SU-DHL-6 (cell line): ENCODE measurements around the gene BOLL.

ENCODE experiments used
- H2AFZ ChIP-seq: fragments of 200-600 bp; sonication (generic); 2 replicates; pipeline ENCODE4 v1.6.1; 2014; ENCODE audit warnings: low read depth, mild to moderate bottlenecking, moderate library complexity, mixed read lengths, antibody characterized with exemption, low read length; ENCODE audit not compliant: severe bottlenecking
- H3F3A ChIP-seq: fragments of 200-600 bp; shearing (Covaris generic); 2 replicates; pipeline ENCODE4 v1.6.0; 2016; ENCODE audit warnings: antibody characterized with exemption, mild to moderate bottlenecking; ENCODE audit not compliant: insufficient read depth
- H3K27ac ChIP-seq: fragments of 200-600 bp; sonication (generic); 2 replicates; pipeline ENCODE4 v1.5.1; 2016; ENCODE audit warnings: low read depth, mild to moderate bottlenecking, low read length, moderate library complexity, mixed read lengths
- H3K27me3 ChIP-seq: fragments of 200-600 bp; sonication (generic), shearing (Covaris generic); 2 replicates; pipeline ENCODE4 v1.6.0; 2014; ENCODE audit warnings: mild to moderate bottlenecking, low read length
- H3K36me3 ChIP-seq: fragments of 200-600 bp; sonication (generic); 2 replicates; pipeline ENCODE4 v1.6.1; 2014; ENCODE audit warnings: mild to moderate bottlenecking, low read length, mixed read lengths
- H3K4me2 ChIP-seq: fragments of 300-600, 200-600 bp; shearing (Covaris generic), sonication (generic); 2 replicates; pipeline ENCODE4 v1.6.0; 2014; ENCODE audit warnings: low read length, low read depth, mild to moderate bottlenecking; ENCODE audit not compliant: poor library complexity, severe bottlenecking
- H3K4me3 ChIP-seq: fragments of 200-600 bp; sonication (generic); 2 replicates; pipeline ENCODE4 v1.5.1; 2014; ENCODE audit warnings: antibody characterized with exemption, low read length, mild to moderate bottlenecking, mixed read lengths; ENCODE audit not compliant: insufficient read depth, poor library complexity, severe bottlenecking
- H3K79me2 ChIP-seq: fragments of 200-600 bp; sonication (generic); 2 replicates; pipeline ENCODE4 v1.6.1; 2014; ENCODE audit warnings: mild to moderate bottlenecking, low read length, moderate library complexity; ENCODE audit not compliant: insufficient read depth
- H3K9ac ChIP-seq: fragments of 200-600 bp; sonication (generic); 2 replicates; pipeline ENCODE4 v1.7.0; 2014; ENCODE audit warnings: mild to moderate bottlenecking, low read length
- H3K9me2 ChIP-seq: fragments of 200-600 bp; sonication (generic); replicated peaks from 2 replicates; pipeline ENCODE4 v1.6.1; 2014; ENCODE audit warnings: low read length; ENCODE audit not compliant: insufficient read depth
- H3K9me3 ChIP-seq: fragments of 200-600 bp; sonication (generic); 2 replicates; pipeline ENCODE4 v1.6.1; 2014; ENCODE audit warnings: low read length, mixed read lengths; ENCODE audit not compliant: insufficient read depth
- H4K20me1 ChIP-seq: fragments of 200-600 bp; sonication (generic); 2 replicates; pipeline ENCODE4 v1.6.1; 2014; ENCODE audit warnings: low read depth, mild to moderate bottlenecking, antibody characterized with exemption, low read length, moderate library complexity, mixed read lengths
- CTCF ChIP-seq: fragments of 200-600 bp; sonication (generic); IDR thresholded peaks from one replicate; pipeline ENCODE4 v1.5.1; 2017; ENCODE audit warnings: antibody characterized with exemption, mild to moderate bottlenecking, low read length, moderate library complexity; ENCODE audit not compliant: insufficient read depth, poor library complexity, severe bottlenecking
- EZH2phosphoT487 ChIP-seq: fragments of 200-600 bp; sonication (generic), shearing (Covaris generic); conservative IDR thresholded peaks from 2 replicates; pipeline ENCODE4 v1.6.1; 2018; ENCODE audit warnings: mild to moderate bottlenecking, antibody characterized with exemption, low read length, moderate library complexity, mixed read lengths

Gene BOLL

GRCh38 chr2:197782126-197782525, 3.0 kb downstream of the BOLL start:
- H3K9me2 ChIP-seq = no peaks in the 10 kb centered on the region
- TF ChIP-seq EZH2phosphoT487 = no peak
- no peak overlapping the region for H2AFZ ChIP-seq
- no peaks in the 10 kb centered on the region for H3K9me3 ChIP-seq
- no peak overlapping the region for H3K4me2 ChIP-seq
- H3K4me3 ChIP-seq = no peak overlapping the region
- no peaks in the 10 kb centered on the region for H3F3A ChIP-seq
- H3K27me3 ChIP-seq = no peaks in the 10 kb centered on the region
- H3K36me3 ChIP-seq = no peaks in the 10 kb centered on the region
- H4K20me1 ChIP-seq = no peaks in the 10 kb centered on the region
- no peak overlapping the region for H3K27ac ChIP-seq
- H3K9ac ChIP-seq = no peak overlapping the region
- H3K79me2 ChIP-seq = no peaks in the 10 kb centered on the region

- Histone ChIP-seq H3K27ac (no peak overlapping the region), H3K4me2 (no peak overlapping the region), H4K20me1 (no peaks in the 10 kb centered on the region), H3K9ac (no peak overlapping the region), H3K27me3 (no peaks in the 10 kb centered on the region), H3F3A (no peaks in the 10 kb centered on the region), H3K36me3 (no peaks in the 10 kb centered on the region), H2AFZ (no peak overlapping the region), H3K79me2 (no peaks in the 10 kb centered on the region), H3K9me2 (no peaks in the 10 kb centered on the region), H3K4me3 (no peak overlapping the region), H3K9me3 (no peaks in the 10 kb centered on the region)
- no peak for TF ChIP-seq CTCF
- TF ChIP-seq EZH2phosphoT487 = no peak
Measured at GRCh38 chr2:197779261-197779660, 5.9 kb downstream of the BOLL start.

GRCh38 chr2:197777823-197778407, 7.2 kb downstream of the BOLL start:
- Histone ChIP-seq H3K4me2 (no peak overlapping the region), H3K36me3 (no peaks in the 10 kb centered on the region), H3K27ac (no peak overlapping the region), H3K79me2 (no peaks in the 10 kb centered on the region), H3K9me2 (no peaks in the 10 kb centered on the region), H3K9ac (no peak overlapping the region), H3K9me3 (no peaks in the 10 kb centered on the region), H2AFZ (no peak overlapping the region), H4K20me1 (no peaks in the 10 kb centered on the region), H3K4me3 (no peak overlapping the region), H3F3A (no peaks in the 10 kb centered on the region), H3K27me3 (no peaks in the 10 kb centered on the region)
- TF ChIP-seq CTCF = peak; percentile 72
- no peak for TF ChIP-seq EZH2phosphoT487

- H2AFZ ChIP-seq = no peak overlapping the region
- H3K27ac ChIP-seq = no peak overlapping the region
- no peaks in the 10 kb centered on the region for H3F3A ChIP-seq
- no peaks in the 10 kb centered on the region for H3K9me2 ChIP-seq
- H3K4me2 ChIP-seq = no peak overlapping the region
- H3K4me3 ChIP-seq = no peak overlapping the region
- H3K79me2 ChIP-seq = no peaks in the 10 kb centered on the region
- H3K36me3 ChIP-seq = no peaks in the 10 kb centered on the region
- H3K9ac ChIP-seq = no peak overlapping the region
- no peaks in the 10 kb centered on the region for H4K20me1 ChIP-seq
- 0 out of 2 replicates have a peak, but pooled peaks cover 10% of the 10 kb centered on the region for H3K9me3 ChIP-seq
- no peaks in the 10 kb centered on the region for H3K27me3 ChIP-seq
- TF ChIP-seq CTCF = no peak
- no peak for TF ChIP-seq EZH2phosphoT487
Measured at GRCh38 chr2:197760293-197760657, 24.8 kb downstream of the BOLL start.
